Amniotic stem cell (primary cell): Measurements from ENCODE around the gene DGLUCY.
"Not testable (repeated sequence)": the region's sequence is repeated elsewhere in the genome, so short reads cannot be mapped to it uniquely, and the experiment has no call there.

Experiments used
- DNase-seq: peaks from one replicate; lab custom pipeline; 2025; lab: John Stamatoyannopoulos, UW

DGLUCY gene

GRCh38 chr14:91207008-91207407 is 93.1 kb downstream of the DGLUCY start:
- no peak for DNase-seq

GRCh38 chr14:91211017-91211416 is 97.1 kb downstream of the DGLUCY start:
- no peak for DNase-seq

GRCh38 chr14:91214306-91214705 is 100.4 kb downstream of the DGLUCY start:
- DNase-seq: no peak

- no peak for DNase-seq
Measured at GRCh38 chr14:91215381-91215780, 101.5 kb downstream of the DGLUCY start.

GRCh38 chr14:91216731-91217226 is 102.9 kb downstream of the DGLUCY start:
- no peak for DNase-seq

GRCh38 chr14:91218014-91218413 is 104.1 kb downstream of the DGLUCY start:
- DNase-seq: no peak

GRCh38 chr14:91219517-91220389 is 105.9 kb downstream of the DGLUCY start:
- no peak for DNase-seq

- DNase-seq: no peak
Measured at GRCh38 chr14:91220581-91221000, 106.7 kb downstream of the DGLUCY start.

GRCh38 chr14:91221270-91221669 is 107.4 kb downstream of the DGLUCY start:
- DNase-seq: no peak

- no peak for DNase-seq
Measured at GRCh38 chr14:91223028-91223783, 109.3 kb downstream of the DGLUCY start.

- DNase-seq: no peak
Measured at GRCh38 chr14:91225025-91225424, 111.2 kb downstream of the DGLUCY start.

GRCh38 chr14:91226360-91226759 is 112.5 kb downstream of the DGLUCY start:
- DNase-seq: not testable (repeated sequence)

- no peak for DNase-seq
Measured at GRCh38 chr14:91227183-91227628, 113.3 kb downstream of the DGLUCY start.

GRCh38 chr14:91228112-91229004 is 114.5 kb downstream of the DGLUCY start:
- DNase-seq: peak; percentile 25

GRCh38 chr14:91229005-91229382 is 115.1 kb downstream of the DGLUCY start:
- no peak for DNase-seq

GRCh38 chr14:91229743-91230200 is 115.9 kb downstream of the DGLUCY start:
- DNase-seq: no peak

GRCh38 chr14:91230397-91231035 is 116.6 kb downstream of the DGLUCY start:
- no peak for DNase-seq

GRCh38 chr14:91231446-91231845 is 117.6 kb downstream of the DGLUCY start:
- DNase-seq: no peak

GRCh38 chr14:91232052-91232451 is 118.2 kb downstream of the DGLUCY start:
- DNase-seq: no peak

- DNase-seq: no peak
Measured at GRCh38 chr14:91232603-91233002, 118.7 kb downstream of the DGLUCY start.
